T-helper 2 cell treated with Interferon-gamma antibody and Interleukin-4, amounts not matched to agents 5 μg/mL and 100 μg/mL, for 36 hours (primary cell): ENCODE data around the gene TNFSF10.
A peak's percentile ranks its signal among the peaks of the same experiment; 100 is the strongest.
"Not testable (repeated sequence)": the region's sequence is repeated elsewhere in the genome, so short reads cannot be mapped to it uniquely, and the experiment has no call there.

Experiments
- DNase-seq: peaks from one replicate; pipeline ENCODE4 v3.0.0; 2021; ENCODE audit warnings: low spot score
- H3K27ac Mint-ChIP-seq: one replicate; pipeline ENCODE4 v1.8.0; 2021; ENCODE audit warnings: mild to moderate bottlenecking, mixed read lengths
- H3K27me3 Mint-ChIP-seq: one replicate; pipeline ENCODE4 v1.8.0; 2021; ENCODE audit warnings: low read depth, mixed read lengths
- H3K36me3 Mint-ChIP-seq: one replicate; pipeline ENCODE4 v1.8.0; 2021; ENCODE audit warnings: low read depth, mixed read lengths
- H3K4me1 Mint-ChIP-seq: one replicate; pipeline ENCODE4 v1.8.0; 2021; ENCODE audit warnings: low read depth, mixed read lengths
- H3K4me3 Mint-ChIP-seq: one replicate; pipeline ENCODE4 v1.8.0; 2022; ENCODE audit warnings: mild to moderate bottlenecking, moderate library complexity, mixed read lengths
- H3K9me3 Mint-ChIP-seq: one replicate; pipeline ENCODE4 v1.8.0; 2021; ENCODE audit warnings: mixed read lengths

The TNFSF10 gene

DNA sequence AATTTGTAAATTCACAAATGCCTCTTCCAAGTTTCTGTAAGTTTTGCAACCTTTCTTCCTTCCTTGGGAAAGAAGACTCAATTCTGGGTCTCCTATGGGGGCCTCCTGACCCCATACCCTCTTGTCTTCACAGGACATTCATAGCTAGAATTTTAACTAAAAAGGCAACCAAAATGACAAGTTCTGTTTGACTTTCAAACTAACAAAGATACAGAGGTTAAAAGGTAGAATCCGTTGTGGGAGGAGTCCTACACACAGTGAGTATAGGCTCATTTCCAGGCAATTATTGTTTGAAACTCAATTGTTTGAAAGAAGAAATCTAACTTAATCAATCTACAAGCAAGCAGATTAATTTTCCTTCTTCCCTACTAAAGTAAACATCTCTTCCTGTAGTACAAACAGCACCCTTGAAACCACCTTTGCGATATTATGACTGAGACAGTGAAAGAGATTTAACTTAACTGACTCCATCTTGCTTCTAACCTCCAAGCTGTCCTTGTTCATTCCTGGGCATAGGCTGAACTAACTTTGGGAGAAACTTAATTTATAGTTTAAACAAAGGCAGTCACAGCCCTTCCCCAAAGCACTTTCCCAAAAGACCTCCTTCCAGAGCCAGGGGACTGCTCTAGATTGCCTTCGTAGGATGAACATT lies 14.4 kb upstream of the TNFSF10 start:
- DNase-seq, result no peak
- H3K9me3 Mint-ChIP-seq, result peaks cover 8% of the 10 kb centered on the region
- peak overlapping the region; percentile 92 for H3K27ac Mint-ChIP-seq
- no peaks in the 10 kb centered on the region for H3K27me3 Mint-ChIP-seq
- H3K36me3 Mint-ChIP-seq, result peaks cover 19% of the 10 kb centered on the region
- peaks cover 51% of the 10 kb centered on the region for H3K4me1 Mint-ChIP-seq
- H3K4me3 Mint-ChIP-seq, result peak overlapping the region; percentile 73

DNA sequence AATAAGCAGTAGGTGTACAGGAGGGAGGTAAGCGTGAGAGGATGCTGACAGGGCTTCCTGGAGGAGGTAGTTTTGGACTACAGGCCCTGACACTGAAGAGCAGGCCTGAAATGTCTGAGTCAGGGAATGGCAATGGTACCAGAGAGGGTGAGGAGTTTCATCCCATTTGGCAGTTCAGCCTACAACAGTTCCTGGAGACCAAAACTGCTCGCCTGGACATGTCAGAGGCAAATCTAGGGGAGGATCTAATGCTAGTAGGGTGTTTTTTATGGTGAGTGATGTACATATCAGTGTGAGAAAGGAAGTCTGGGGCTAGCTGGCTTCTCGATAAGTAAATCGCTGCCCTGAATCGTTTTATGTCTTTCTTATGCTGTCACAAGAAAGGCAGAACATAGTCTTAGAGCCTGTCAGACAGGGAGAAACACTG lies 13.8 kb upstream of the TNFSF10 start:
- H3K27ac Mint-ChIP-seq, result peak overlapping the region; percentile 92
- DNase-seq, result no peak
- peaks cover 21% of the 10 kb centered on the region for H3K36me3 Mint-ChIP-seq
- H3K9me3 Mint-ChIP-seq, result peaks cover 8% of the 10 kb centered on the region
- peak overlapping the region; percentile 73 for H3K4me3 Mint-ChIP-seq
- peaks cover 55% of the 10 kb centered on the region for H3K4me1 Mint-ChIP-seq
- H3K27me3 Mint-ChIP-seq, result no peaks in the 10 kb centered on the region

DNA sequence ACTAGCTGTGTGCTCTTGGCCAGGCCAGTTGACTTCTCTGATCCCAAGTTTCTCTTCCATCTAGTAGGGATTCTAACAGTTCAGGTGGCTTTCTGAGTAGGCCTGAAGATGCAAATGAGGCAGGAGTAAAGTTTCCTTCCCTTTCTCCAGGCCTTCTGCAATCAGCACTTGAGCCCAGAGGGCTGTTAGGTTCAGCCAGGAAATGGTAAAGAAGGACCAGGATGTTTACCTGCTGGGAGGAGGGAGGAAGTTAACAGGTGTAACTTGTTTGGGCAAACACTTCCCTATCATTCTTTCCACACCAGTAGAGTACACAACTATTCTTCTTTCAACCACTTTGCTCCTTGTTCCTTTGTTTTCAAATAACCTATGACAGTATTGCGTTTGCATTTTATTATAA lies 13.3 kb upstream of the TNFSF10 start:
- H3K27me3 Mint-ChIP-seq, result no peaks in the 10 kb centered on the region
- DNase-seq, result no peak
- H3K36me3 Mint-ChIP-seq, result peaks cover 21% of the 10 kb centered on the region
- H3K9me3 Mint-ChIP-seq, result peaks cover 8% of the 10 kb centered on the region
- H3K27ac Mint-ChIP-seq, result peak overlapping the region; percentile 92
- H3K4me3 Mint-ChIP-seq, result peak overlapping the region; percentile 73
- H3K4me1 Mint-ChIP-seq, result peaks cover 53% of the 10 kb centered on the region

DNA sequence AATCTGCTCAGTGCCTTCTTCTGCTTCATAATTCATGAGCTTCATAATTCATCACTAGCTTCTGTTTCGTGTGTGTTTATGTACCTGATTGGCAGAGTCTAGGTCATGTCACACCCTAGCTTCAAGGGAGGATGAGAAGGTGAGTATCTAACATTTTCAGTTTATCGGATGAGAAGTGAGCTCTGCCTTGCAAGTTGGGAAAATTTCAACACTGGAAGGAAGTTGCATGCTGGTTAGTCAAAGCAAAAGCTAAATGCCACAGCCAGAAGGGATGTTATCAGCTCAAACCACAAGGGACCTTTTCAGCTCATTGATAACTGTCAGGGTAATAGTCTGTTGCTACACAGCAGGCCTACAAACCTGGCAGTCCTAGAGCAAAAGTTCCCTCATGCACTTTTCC lies 7.3 kb upstream of the TNFSF10 start:
- peak; percentile 66 for DNase-seq
- Mint-ChIP-seq H3K4me3 (peak overlapping the region; percentile 61), H3K36me3 (peaks cover 8% of the 10 kb centered on the region), H3K27me3 (no peaks in the 10 kb centered on the region), H3K27ac (peak overlapping the region; percentile 75), H3K9me3 (peaks cover 12% of the 10 kb centered on the region), H3K4me1 (peaks cover 47% of the 10 kb centered on the region)

DNA sequence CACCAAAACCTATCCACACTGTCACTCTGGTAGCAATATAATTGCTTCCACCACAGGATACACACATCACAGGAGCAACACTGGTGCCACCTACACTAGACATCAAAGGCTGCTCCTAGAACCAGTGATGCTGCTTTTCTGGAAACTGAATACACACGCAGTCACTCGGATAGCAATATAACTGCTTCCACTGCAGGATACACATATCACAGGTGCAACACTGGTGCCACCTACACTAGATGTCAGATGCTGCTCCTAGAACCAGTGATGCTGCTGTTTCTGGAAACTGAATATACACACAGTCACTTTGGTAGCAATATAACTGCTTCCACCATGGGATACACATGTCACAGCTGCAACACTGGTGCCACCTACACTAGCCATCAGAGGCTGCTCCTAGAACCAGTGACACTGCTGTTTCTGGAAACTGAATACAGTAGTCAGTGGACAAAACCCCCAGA lies 6.9 kb upstream of the TNFSF10 start:
- Mint-ChIP-seq H3K9me3 (peaks cover 9% of the 10 kb centered on the region), H3K27ac (peak overlapping the region; percentile 75), H3K4me3 (peak overlapping the region; percentile 61), H3K27me3 (no peaks in the 10 kb centered on the region), H3K36me3 (peaks cover 6% of the 10 kb centered on the region), H3K4me1 (peaks cover 45% of the 10 kb centered on the region)
- peak; percentile 53 for DNase-seq

DNA sequence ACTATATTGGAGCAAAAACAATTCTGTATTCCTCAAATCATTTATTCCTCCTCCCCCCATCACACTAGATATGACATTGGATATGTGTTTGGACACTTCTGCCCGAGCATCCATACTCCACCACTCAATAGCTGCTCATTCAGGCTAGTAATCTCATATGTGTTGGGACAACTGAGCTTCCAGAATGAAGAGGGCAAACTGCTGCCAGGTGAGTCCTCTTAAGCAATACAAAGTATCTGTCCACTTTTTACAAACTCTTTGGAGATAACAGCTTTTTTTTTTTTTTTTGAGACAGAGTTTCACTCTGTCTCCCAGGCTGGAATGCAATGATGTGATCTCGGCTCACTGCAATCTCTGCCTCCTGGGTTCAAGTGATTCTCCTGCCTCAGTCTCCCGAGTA lies 5.4 kb upstream of the TNFSF10 start:
- no peak for DNase-seq
- Mint-ChIP-seq H3K9me3 (peaks cover 4% of the 10 kb centered on the region), H3K27ac (no peak overlapping the region), H3K4me3 (no peak overlapping the region), H3K27me3 (no peaks in the 10 kb centered on the region), H3K4me1 (peaks cover 51% of the 10 kb centered on the region), H3K36me3 (peaks cover 5% of the 10 kb centered on the region)

DNA sequence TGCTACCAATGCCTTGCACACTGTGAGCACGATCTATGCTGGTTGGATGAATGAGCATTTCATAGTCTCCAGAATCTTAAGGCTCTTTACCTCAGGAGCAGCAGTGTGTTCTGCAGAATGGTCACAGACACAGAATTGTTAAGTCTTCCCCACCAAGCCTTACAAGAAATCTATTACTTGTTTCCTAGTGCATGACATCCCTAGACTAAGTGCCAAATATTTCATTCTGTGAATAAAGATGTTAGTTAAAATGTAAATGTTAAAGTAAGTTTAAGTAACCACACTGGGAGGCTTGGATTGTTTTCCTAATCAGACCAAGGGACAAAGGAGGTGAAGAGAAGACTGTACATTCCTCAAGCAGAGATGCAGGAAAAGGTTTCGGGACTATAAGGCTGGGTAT lies 4.1 kb upstream of the TNFSF10 start:
- Mint-ChIP-seq H3K9me3 (peaks cover 4% of the 10 kb centered on the region), H3K27me3 (no peaks in the 10 kb centered on the region), H3K4me1 (peaks cover 45% of the 10 kb centered on the region), H3K4me3 (no peak overlapping the region), H3K36me3 (peaks cover 2% of the 10 kb centered on the region), H3K27ac (no peak overlapping the region)
- no peak for DNase-seq

DNA sequence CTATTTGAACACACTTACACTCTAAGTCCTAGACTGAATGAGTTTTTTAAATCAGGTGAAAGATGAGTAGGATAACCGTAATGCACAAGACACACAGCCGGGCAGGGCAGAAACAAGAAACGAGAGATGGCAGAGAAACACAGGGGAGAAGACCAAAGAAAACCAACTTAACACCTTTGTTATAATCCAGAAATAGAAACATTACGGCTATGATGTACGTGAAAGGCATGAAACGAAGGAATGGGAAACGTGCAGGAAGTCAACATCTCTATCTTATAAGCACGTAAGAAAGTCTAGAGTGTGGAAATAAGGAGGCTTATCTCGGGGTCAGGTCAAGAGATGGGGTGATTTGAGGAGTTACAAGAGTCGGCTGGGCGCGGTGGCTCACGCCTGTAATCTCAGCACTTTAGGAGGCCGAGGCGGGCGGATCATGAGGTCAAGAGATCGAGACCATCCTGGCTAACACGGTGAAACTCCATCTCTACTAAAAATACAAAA lies 1.9 kb upstream of the TNFSF10 start:
- Mint-ChIP-seq H3K4me3 (no peak overlapping the region), H3K4me1 (peaks cover 42% of the 10 kb centered on the region), H3K9me3 (peaks cover 4% of the 10 kb centered on the region), H3K27me3 (no peaks in the 10 kb centered on the region), H3K36me3 (peaks cover 22% of the 10 kb centered on the region), H3K27ac (peak overlapping the region; percentile 8)
- no peak for DNase-seq

DNA sequence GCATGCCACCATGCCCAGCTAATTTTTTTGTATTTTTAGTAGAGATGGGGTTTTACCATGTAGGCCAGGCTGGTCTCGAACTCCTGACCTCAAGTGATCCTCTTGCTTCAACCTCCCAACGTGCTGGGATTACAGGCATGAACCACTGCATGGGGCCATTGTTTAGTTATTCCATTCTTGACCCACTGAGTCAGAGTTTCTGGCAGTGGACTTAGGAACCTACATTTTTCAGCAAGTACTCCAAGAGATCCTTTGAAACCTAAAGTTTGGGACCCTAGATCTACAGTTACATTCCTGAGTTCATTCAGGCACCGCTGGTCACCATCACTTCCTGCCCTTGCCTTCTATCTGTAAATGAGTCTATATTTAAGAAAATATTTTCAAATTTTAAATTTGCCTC lies 1.4 kb upstream of the TNFSF10 start:
- no peak for DNase-seq
- peaks cover 39% of the 10 kb centered on the region for H3K4me1 Mint-ChIP-seq
- no peaks in the 10 kb centered on the region for H3K27me3 Mint-ChIP-seq
- no peak overlapping the region for H3K27ac Mint-ChIP-seq
- H3K4me3 Mint-ChIP-seq, result peak overlapping the region; percentile 99
- H3K36me3 Mint-ChIP-seq, result peaks cover 28% of the 10 kb centered on the region
- peaks cover 4% of the 10 kb centered on the region for H3K9me3 Mint-ChIP-seq

DNA sequence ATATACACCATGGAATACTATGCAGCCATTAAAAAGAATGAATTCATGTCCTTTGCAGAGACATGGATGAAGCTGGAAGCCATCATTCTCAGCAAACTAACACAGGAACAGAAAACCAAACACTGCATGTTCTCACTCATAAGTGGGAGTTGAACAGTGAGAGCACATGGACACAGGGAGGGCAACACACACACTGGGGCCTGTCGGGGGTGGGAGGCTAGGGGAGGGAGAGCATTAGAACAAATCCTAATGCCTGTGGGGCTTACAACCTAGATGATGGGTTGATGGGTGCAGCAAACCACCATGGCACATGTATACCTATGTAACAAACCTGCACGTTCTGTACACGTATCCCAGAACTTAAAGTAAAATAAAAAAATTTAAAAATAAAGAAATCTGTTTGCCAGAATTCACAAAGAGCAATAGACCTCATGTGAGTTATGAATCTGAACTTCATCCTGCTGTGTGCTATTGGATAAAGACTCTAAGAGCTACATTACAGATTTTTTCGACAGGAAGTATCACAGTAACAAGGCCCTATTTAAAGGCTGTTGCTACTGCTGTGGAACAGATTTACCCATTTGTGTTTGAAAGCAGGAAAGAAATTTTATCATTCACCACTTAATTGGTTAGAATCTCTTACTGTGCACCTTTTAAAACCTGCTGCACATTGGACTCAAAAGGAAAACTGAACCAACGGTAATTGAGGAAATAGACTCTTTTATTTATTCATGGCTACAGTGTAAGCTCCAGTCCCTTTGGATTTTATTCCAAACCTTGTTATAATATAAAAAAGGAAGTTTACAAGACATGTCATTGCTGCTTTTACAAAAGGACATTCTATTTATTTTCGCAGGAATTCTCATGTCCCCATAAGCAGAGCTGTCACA lies 1.1 kb downstream of the TNFSF10 start:
- not testable (repeated sequence) for H3K27me3 Mint-ChIP-seq, H3K9me3 Mint-ChIP-seq, DNase-seq
- peaks cover 43% of the 10 kb centered on the region for H3K4me1 Mint-ChIP-seq
- peak overlapping the region; percentile 99 for H3K4me3 Mint-ChIP-seq
- peaks cover 48% of the 10 kb centered on the region for H3K36me3 Mint-ChIP-seq
- H3K27ac Mint-ChIP-seq, result peak overlapping the region; percentile 92

DNA sequence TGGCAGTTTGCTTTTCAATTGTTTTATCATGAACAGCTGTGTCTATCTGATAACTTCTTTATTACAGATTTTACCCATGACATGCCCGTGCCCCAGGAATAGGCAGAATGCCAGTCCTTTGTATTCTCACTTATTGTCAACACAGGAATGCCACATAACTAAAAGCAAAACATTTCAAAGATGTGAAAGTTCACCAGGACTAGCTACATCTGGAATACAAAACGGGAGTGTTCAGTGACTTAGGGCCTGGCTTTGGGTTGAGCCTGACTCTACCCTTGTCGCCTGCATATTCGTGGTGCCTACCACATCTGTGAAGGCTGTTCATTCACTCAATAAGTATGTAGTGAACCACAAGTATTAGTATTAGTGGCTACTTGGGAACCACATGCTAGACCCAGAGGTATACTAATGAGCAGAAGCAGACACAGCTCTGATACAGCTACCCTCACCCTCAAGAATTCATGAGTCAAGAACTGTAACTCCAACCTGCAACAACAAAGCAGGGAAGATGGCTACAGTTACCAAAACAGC lies 2.9 kb downstream of the TNFSF10 start:
- Mint-ChIP-seq H3K4me1 (peaks cover 58% of the 10 kb centered on the region), H3K9me3 (no peaks in the 10 kb centered on the region), H3K27me3 (no peaks in the 10 kb centered on the region), H3K36me3 (peaks cover 64% of the 10 kb centered on the region), H3K4me3 (peak overlapping the region; percentile 99), H3K27ac (peak overlapping the region; percentile 89)
- no peak for DNase-seq

DNA sequence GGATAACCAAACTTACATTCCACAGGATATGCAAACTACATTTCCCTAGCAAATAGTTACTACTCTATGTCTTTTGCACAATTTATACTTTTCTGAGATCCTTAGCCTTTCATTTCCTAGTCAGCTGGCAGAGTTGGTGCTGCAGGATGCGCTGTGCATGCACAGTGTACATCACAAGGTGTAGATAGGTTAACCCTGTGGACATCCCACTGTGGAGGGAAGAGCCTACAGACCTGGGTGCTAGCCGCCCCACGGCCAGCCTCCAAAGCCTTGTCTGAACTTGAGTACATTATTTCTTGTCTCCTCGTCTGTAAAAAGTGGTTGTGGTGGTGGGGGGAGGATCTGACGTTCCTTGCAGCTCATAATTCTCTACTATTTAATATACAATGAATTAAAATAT lies 3.5 kb downstream of the TNFSF10 start:
- H3K9me3 Mint-ChIP-seq, result no peaks in the 10 kb centered on the region
- DNase-seq, result no peak
- peaks cover 58% of the 10 kb centered on the region for H3K4me1 Mint-ChIP-seq
- peak overlapping the region; percentile 99 for H3K4me3 Mint-ChIP-seq
- no peaks in the 10 kb centered on the region for H3K27me3 Mint-ChIP-seq
- peaks cover 70% of the 10 kb centered on the region for H3K36me3 Mint-ChIP-seq
- H3K27ac Mint-ChIP-seq, result peak overlapping the region; percentile 74

DNA sequence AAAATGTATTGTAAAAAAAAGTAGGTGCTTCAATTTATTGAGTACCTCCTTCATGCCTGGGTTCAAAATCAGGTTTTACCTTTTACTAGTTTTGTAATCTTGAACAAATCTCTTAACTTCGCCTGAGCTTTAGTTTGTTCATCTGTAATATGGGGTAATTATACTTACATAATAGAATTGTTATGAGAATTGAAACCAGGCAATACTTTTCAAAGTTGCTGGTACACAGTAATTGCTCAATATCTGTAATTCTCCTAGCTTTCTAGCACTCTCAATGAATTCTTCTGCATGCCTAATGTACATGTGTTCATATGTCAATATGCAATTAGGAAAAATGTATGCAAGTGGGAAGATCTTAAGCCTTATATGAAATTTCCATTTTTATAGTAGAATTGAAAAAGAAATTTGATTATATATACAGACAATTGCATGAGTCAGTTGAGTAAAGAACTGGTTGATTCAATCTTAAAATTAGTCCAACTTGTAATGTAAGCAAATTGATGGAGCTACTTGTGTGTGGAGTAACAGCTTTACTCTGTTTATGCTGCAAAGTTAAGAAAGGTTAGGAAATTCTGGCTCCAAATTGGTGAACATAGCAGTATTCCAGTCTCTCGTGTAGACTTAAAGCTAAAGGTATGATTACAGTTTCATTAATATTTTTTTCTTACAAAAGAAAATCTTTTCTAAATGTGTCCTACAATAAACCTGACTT lies 4.1 kb downstream of the TNFSF10 start:
- Mint-ChIP-seq H3K27ac (peak overlapping the region; percentile 81), H3K4me1 (peaks cover 62% of the 10 kb centered on the region), H3K9me3 (no peaks in the 10 kb centered on the region), H3K4me3 (peak overlapping the region; percentile 99), H3K27me3 (no peaks in the 10 kb centered on the region), H3K36me3 (peaks cover 77% of the 10 kb centered on the region)
- DNase-seq, result no peak
